Spleen (tissue), 11 donors: Measurements from ENCODE around the gene ARHGEF18. TPM values are rescaled to one million over a fixed set of nuclear protein-coding genes. Genes with fewer than 3 reads are reported as not detected.

Experiments
- DNase-seq: peaks from one replicate; pipeline ENCODE4 v3.0.0-alpha.2; 2020
- H3K27ac ChIP-seq, 8 donors: fragments of 200-600 bp; sonication (generic) in 7 of 8; 1 replicate in 4 of 8; 2 replicates in 4 of 8; pipeline versions ENCODE4 v1.5.0 to v1.8.0; 2016 to 2021; ENCODE audit warnings: inconsistent platforms in 4 of 8, mild to moderate bottlenecking in 4 of 8, moderate library complexity in 1 of 8
- H3K27me3 ChIP-seq, 7 donors: fragments of 200-600 bp; sonication (generic) in 6 of 7; replicated peaks in 1 of 7; 1 replicate in 4 of 7; 2 replicates in 3 of 7; pipeline versions ENCODE4 v1.5.0 to v1.8.0; 2016 to 2021; ENCODE audit warnings: inconsistent platforms in 3 of 7, mild to moderate bottlenecking in 1 of 7
- H3K36me3 ChIP-seq, 6 donors: fragments of 200-600 bp; sonication (generic) in 5 of 6; 1 replicate in 4 of 6; 2 replicates in 2 of 6; pipeline versions ENCODE4 v1.5.0 to v1.8.0; 2016 to 2021; ENCODE audit warnings: inconsistent platforms in 2 of 6
- H3K4me1 ChIP-seq, 6 donors: fragments of 200-600 bp; sonication (generic) in 5 of 6; 1 replicate in 3 of 6; 2 replicates in 3 of 6; pipeline versions ENCODE4 v1.5.0 to v1.8.0; 2016 to 2021; ENCODE audit warnings: inconsistent platforms in 3 of 6
- H3K4me3 ChIP-seq, 8 donors: fragments of 200-600 bp; sonication (generic) in 7 of 8; 1 replicate in 4 of 8; 2 replicates in 4 of 8; pipeline versions ENCODE4 v1.5.0 to v1.8.0; 2016 to 2021; ENCODE audit warnings: inconsistent platforms in 4 of 8, mild to moderate bottlenecking in 4 of 8, moderate library complexity in 2 of 8
- H3K9me3 ChIP-seq, 8 donors: fragments of 200-600 bp; sonication (generic) in 7 of 8; 1 replicate in 4 of 8; 2 replicates in 4 of 8; pipeline versions ENCODE4 v1.5.0 to v1.8.0; 2016 to 2021; ENCODE audit warnings: inconsistent platforms in 4 of 8
- POLR2A ChIP-seq, 3 donors: fragments of 450-650 bp; IDR thresholded peaks; one replicate each; pipeline ENCODE4 v1.5.1; 2017; ENCODE audit warnings: antibody characterized with exemption in 3 of 3, mild to moderate bottlenecking in 1 of 3
- POLR2AphosphoS5 ChIP-seq, 3 donors: sonication (generic); formaldehyde crosslinking; IDR thresholded peaks; one replicate each; pipeline ENCODE4 v1.5.1; 2017; ENCODE audit warnings: antibody characterized with exemption in 3 of 3
- WGBS, 5 donors: extraction: QIAGEN DNeasy Blood & Tissue Kit in 3 of 5; methylation state at CpG; one replicate each; pipeline versions ENCODE4 v1.1.5 to v1.1.7; 2013 to 2018; 5-methylcytosine and 5-hydroxymethylcytosine counted together
- intact Hi-C: fragments of 100-400 bp; cut with DNase I; formaldehyde crosslinking; loops from one replicate; pipeline ENCODE4 v1.15.0; 2023; ENCODE audit warnings: low total_unique reads
- polyA plus RNA-seq, 3 donors: library from polyadenylated mRNA; stranded (reverse); fragments of 200-250 nt; gene quantifications; one replicate each; pipeline ENCODE4 v1.2.1, GENCODE V29; 2013
- total RNA-seq, 7 donors: library from RNA; depleted of rRNA in 3 of 7; stranded (reverse); fragments of >200 nt in 3 of 7; fragmentation: NEBNext Ultra II Directional in 4 of 7; extraction: Animal tissue kit (Norgen Biotek cat#: 25700) in 4 of 7; gene quantifications; one replicate each; pipeline versions ENCODE4 v1.1.0 to v1.2.1, GENCODE V29; 2016 to 2021
- TF ChIP-seq, protein P1 (sequence below), 11 experiments: fragments of 200-600 bp in 7 of 11; fragments of 450-650 bp in 4 of 11; sonication (generic) in 4 of 11; IDR thresholded peaks in 8 of 11; conservative IDR thresholded peaks in 3 of 11; 1 replicate in 7 of 11; 2 replicates in 4 of 11; pipeline versions ENCODE4 v1.4.0 to v1.8.0; 2016 to 2021; ENCODE audit warnings: antibody characterized with exemption in 11 of 11, inconsistent platforms in 4 of 11, mild to moderate bottlenecking in 1 of 11
- donor health status: healthy with polysubstance abuse.
- donor health status: DM: no; HTN: no; CAD: no; lungs with moderate emphysema.
- donor health status: DM: no; HTN: no; CAD: no.
- donor health status: Bipolar disorder and iron deficiency.
- donor health status: healthy.
- donor health status: DM: no; HTN: no; CAD: no.
- donor health status: DM: yes; HTN: yes; CAD: no.

Gene ARHGEF18
- total and polyA plus RNA-seq, 10 donors = 24.3 to 79.8 (median 67.7) TPM

DNA sequence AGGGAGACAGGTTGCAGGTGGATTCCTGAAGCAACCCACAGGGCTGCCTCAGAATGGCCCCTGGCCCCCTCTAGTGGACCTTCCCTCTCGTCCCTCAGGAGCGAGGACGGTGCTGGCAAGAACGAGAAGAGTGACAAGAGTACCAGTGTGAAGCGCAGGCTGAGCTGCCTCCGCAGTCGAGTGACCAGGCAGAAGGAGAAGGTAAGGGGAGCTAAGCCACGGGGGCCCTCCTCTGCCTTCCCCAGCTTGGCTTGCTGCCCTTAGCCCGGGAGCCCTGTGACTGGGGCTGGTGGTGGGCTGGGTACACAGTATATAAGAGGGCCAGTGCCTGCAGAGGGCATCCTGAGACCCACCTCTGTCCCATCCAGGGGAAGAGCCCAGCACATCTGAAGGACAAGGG, 34.0 kb downstream of the ARHGEF18 start:
- 71 to 85% (median 77%) methylated on average over 6 to 9 of the region's 9 CpGs for WGBS, 5 donors
- H3K36me3 ChIP-seq = peaks cover 0 to 100% (median 48%) of the 10 kb centered on the region in 6 donors
- H3K27ac ChIP-seq = peak overlapping the region in 1 of 8 donors; percentile 17
- DNase-seq = peak; percentile 68
- H3K9me3 ChIP-seq = no peaks in the 10 kb centered on the region
- H3K27me3 ChIP-seq = no peaks in the 10 kb centered on the region
- H3K4me1 ChIP-seq = peaks cover 0 to 63% (median 10%) of the 10 kb centered on the region in 6 donors
- no peak overlapping the region for H3K4me3 ChIP-seq
- TF ChIP-seq, protein P1, sequence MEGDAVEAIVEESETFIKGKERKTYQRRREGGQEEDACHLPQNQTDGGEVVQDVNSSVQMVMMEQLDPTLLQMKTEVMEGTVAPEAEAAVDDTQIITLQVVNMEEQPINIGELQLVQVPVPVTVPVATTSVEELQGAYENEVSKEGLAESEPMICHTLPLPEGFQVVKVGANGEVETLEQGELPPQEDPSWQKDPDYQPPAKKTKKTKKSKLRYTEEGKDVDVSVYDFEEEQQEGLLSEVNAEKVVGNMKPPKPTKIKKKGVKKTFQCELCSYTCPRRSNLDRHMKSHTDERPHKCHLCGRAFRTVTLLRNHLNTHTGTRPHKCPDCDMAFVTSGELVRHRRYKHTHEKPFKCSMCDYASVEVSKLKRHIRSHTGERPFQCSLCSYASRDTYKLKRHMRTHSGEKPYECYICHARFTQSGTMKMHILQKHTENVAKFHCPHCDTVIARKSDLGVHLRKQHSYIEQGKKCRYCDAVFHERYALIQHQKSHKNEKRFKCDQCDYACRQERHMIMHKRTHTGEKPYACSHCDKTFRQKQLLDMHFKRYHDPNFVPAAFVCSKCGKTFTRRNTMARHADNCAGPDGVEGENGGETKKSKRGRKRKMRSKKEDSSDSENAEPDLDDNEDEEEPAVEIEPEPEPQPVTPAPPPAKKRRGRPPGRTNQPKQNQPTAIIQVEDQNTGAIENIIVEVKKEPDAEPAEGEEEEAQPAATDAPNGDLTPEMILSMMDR (IDR thresholded peaks at IDR 0.05 in 8 of 11, conservative IDR thresholded peaks at IDR 0.05 in 3 of 11) = no peak
- peak; percentile 15 to 67 (median 40) for TF ChIP-seq POLR2AphosphoS5 (IDR thresholded peaks at IDR 0.05)
- intact Hi-C loops = no loop called here

DNA sequence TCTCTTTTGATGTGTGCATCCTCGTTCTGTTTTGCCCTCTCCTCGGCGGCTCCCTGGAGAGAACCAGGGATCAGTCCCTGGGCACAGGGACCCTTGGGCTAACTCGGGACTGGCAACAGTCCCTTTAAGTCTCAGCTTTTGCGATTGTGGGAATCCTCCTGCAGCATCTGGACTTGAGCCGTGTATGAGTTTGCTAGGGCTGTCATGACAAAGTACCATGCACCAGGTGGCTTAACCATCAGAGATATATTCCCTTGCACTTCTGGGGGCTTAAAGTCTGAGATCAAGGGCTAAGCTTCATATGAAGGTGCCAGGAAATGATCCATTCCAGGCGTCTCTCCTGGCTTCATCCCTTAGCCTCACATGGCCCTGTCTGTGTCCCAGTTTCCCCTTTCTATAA, 34.5 kb downstream of the ARHGEF18 start:
- H3K27me3 ChIP-seq = no peaks in the 10 kb centered on the region
- H3K36me3 ChIP-seq = peaks cover 0 to 100% (median 46%) of the 10 kb centered on the region in 6 donors
- H3K27ac ChIP-seq = peak overlapping the region in 3 of 8 donors; percentile 29 to 65 (median 65)
- peaks cover 0 to 64% (median 12%) of the 10 kb centered on the region in 6 donors for H3K4me1 ChIP-seq
- no peak overlapping the region for H3K4me3 ChIP-seq
- no peak for DNase-seq
- 82 to 90% (median 87%) methylated on average over 7 of the region's 7 CpGs for WGBS, 5 donors
- no peaks in the 10 kb centered on the region for H3K9me3 ChIP-seq
- intact Hi-C loops = no loop called here
- TF ChIP-seq POLR2AphosphoS5 (IDR thresholded peaks at IDR 0.05) (no peak), POLR2A (IDR thresholded peaks at IDR 0.05) (no peak)
- TF ChIP-seq, protein P1 (IDR thresholded peaks at IDR 0.05 in 8 of 11, conservative IDR thresholded peaks at IDR 0.05 in 3 of 11) = no peak

DNA sequence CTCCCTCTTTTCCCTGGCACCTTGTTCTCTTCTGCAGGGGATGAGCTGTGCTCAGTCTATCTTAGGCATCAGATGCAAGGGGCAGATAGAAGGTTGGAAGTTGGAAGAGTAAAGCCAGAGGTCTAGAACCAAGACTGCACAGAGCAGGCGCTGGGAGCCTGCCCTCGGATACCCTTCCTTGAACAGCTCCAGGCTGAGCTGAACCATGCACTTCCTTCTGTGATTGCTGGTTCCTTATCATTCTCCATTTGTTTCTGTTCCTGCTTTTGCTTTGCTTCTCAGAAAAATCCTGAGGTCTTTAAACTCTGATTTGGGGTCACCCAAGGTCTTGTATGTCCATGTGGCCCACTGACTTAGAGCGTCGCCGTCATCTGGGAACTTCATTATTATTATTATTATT, 36.3 kb downstream of the ARHGEF18 start:
- H3K27ac ChIP-seq = peak overlapping the region in 5 of 8 donors; percentile 7 to 73 (median 54)
- H3K4me1 ChIP-seq = peaks cover 0 to 56% (median 10%) of the 10 kb centered on the region in 6 donors
- no peak for DNase-seq
- H3K36me3 ChIP-seq = peaks cover 0 to 100% (median 43%) of the 10 kb centered on the region in 6 donors
- TF ChIP-seq POLR2AphosphoS5 (IDR thresholded peaks at IDR 0.05) (peak in 1 of 3 donors; percentile 9), POLR2A (IDR thresholded peaks at IDR 0.05) (no peak)
- TF ChIP-seq, protein P1 (IDR thresholded peaks at IDR 0.05 in 8 of 11, conservative IDR thresholded peaks at IDR 0.05 in 3 of 11) = no peak
- no peaks in the 10 kb centered on the region for H3K9me3 ChIP-seq
- intact Hi-C loops = no loop called here
- H3K27me3 ChIP-seq = no peaks in the 10 kb centered on the region
- no peak overlapping the region for H3K4me3 ChIP-seq
- WGBS, 5 donors = 84 to 97% (median 91%) methylated on average over 5 of the region's 5 CpGs

DNA sequence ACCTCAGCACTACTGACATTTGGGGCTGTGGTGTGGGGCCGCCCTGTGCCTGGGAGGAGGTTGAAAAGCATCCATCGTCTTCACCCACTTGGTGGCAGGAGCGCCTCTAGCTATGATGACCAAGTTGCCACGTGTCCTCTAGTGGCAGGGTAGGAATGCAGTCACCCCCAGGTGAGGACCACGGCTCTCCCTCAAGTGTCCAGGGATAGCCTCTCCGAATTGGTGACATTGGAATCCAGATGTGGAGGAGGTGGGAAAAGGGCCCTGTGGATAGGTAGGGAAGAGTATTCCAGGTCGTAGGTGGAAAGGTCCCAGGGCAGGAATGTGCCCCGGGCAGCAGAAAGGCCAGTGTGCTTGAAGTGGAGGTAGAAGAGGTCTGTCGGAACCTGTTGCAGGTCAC, 37.6 kb downstream of the ARHGEF18 start:
- 67 to 77% (median 70%) methylated on average over 9 of the region's 9 CpGs for WGBS, 5 donors
- Histone ChIP-seq H3K4me1 (peaks cover 0 to 48% (median 8%) of the 10 kb centered on the region in 6 donors), H3K27ac (peak overlapping the region in 4 of 8 donors; percentile 32 to 70 (median 53)), H3K4me3 (no peak overlapping the region), H3K27me3 (no peaks in the 10 kb centered on the region), H3K9me3 (no peaks in the 10 kb centered on the region), H3K36me3 (peaks cover 0 to 100% (median 48%) of the 10 kb centered on the region in 6 donors)
- TF ChIP-seq, protein P1 (IDR thresholded peaks at IDR 0.05 in 8 of 11, conservative IDR thresholded peaks at IDR 0.05 in 3 of 11) = no peak
- TF ChIP-seq POLR2A (IDR thresholded peaks at IDR 0.05) = no peak
- no peak for TF ChIP-seq POLR2AphosphoS5 (IDR thresholded peaks at IDR 0.05)
- DNase-seq = no peak
- intact Hi-C loops = no loop called here
